ENCODE measurements around the gene CACNA1C.

- TF ChIP-seq CTCF (IDR thresholded peaks at IDR 0.05) (no peak), POLR2A (IDR thresholded peaks at IDR 0.05) (no peak)
Measured at GRCh38 chr12:2057795-2058408, 5.1 kb downstream of the CACNA1C start.
